PC-9 (cell line): ENCODE results near the gene TMEM94.

Experiments used
- CTCF ChIP-seq: fragments of 200-600 bp; sonication (generic); conservative IDR thresholded peaks from 2 replicates; pipeline ENCODE4 v1.6.1; 2017; ENCODE audit warnings: mixed run types, antibody characterized with exemption, mild to moderate bottlenecking, moderate library complexity
- EZH2 ChIP-seq: fragments of 200-600 bp; sonication (generic); IDR thresholded peaks from 2 replicates; pipeline ENCODE4 v1.8.0; 2017; ENCODE audit warnings: antibody characterized with exemption, low read depth

GRCh38 chr17:75463603-75464002, 7.2 kb downstream of the TMEM94 start:
- TF ChIP-seq CTCF (no peak), EZH2 (no peak)
